OCI-LY3 (cell line): ENCODE data around the gene FDX2.

Experiments used
- CTCF ChIP-seq: fragments of 200-600, 300-600 bp; sonication (generic); IDR thresholded peaks from 2 replicates; pipeline ENCODE4 v1.5.1; 2014; ENCODE audit warnings: antibody characterized with exemption, low read length, low read depth
- EZH2phosphoT487 ChIP-seq: fragments of 200-600 bp; shearing (Covaris generic); IDR thresholded peaks from 2 replicates; pipeline ENCODE4 v1.6.1; 2018; ENCODE audit warnings: antibody characterized with exemption, mixed run types, low read depth

- TF ChIP-seq CTCF (no peak), EZH2phosphoT487 (no peak)
These were observed 23.7 kb upstream of the FDX2 start, which contains the start of gene ICAM3 for GRCh38 chr19:10339380-10339960.
